Measurements from ENCODE around the gene ING4.

The ING4 gene

GRCh38 chr12:6685814-6686213 is 22.9 kb upstream of the ING4 start:
- no peak for DNase-seq

GRCh38 chr12:6684609-6685008 is 21.7 kb upstream of the ING4 start:
- peak; percentile 36 for DNase-seq

DNA sequence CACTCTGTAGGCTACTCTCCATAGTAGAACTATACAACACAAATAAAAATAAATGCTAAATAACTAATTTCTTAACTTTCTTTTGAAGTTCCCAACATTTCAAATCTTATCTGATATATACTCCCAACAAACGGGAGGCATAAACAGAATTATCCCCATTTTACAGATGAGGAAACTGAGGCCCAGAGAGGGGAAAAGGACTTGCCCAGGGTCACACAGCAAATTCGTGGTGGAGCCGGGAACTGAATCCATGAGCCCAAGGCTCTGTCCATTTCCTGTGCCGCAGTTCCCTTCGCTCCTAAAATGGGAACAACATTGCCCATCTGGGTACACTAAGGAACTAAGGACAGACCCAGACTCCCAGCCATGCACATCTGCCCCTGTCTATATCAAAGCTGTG is 14.0 kb upstream of the ING4 start:
- no peak for DNase-seq

- no peak for DNase-seq
Measured at GRCh38 chr12:6672143-6672542, 9.2 kb upstream of the ING4 start.

GRCh38 chr12:6667559-6668210 is 4.8 kb upstream of the ING4 start:
- no peak for DNase-seq

- DNase-seq, result no peak
Measured at GRCh38 chr12:6666211-6666610, 3.3 kb upstream of the ING4 start.

DNA sequence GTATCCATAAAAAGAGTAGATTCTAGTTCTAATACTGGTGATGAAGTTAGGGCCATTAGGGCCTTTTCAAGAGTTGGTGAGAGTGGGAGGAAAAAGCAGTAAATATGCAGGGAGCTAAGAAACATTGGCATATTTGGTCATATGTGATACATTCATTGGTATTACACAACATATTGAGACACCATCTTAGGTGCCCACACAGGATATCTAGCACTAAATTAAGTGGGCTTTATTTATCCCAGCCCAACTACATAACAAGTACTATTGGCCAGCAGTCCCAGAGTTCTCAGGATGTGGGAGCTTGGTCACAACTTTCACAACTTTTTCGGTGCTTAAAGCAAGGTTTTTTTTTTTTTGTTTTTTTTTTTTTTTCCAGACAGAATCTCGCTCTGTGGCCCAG is 2.0 kb upstream of the ING4 start:
- DNase-seq, result no peak

- no peak for DNase-seq
Measured at GRCh38 chr12:6662602-6662905, 365 bp downstream of the ING4 start.

DNA sequence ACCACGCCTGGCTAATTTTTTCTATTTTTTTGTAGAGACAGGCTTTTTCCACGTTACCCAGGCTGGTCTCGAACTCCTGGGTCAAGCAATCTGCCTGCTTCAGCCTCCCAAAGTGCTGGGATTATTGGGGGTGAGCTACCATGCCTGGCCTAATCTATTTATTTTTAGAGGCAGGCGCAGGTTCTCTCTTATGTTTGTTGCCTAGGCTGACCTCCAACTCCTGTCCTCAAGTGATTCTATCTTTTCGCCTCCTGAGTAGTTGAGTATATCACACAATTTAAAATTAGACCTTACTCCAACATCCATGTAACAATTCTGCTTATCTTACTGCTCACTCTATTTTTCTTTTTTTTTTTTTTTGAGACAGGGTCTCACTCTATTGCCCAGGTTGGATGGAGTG is 8.9 kb downstream of the ING4 start:
- no peak for DNase-seq

DNA sequence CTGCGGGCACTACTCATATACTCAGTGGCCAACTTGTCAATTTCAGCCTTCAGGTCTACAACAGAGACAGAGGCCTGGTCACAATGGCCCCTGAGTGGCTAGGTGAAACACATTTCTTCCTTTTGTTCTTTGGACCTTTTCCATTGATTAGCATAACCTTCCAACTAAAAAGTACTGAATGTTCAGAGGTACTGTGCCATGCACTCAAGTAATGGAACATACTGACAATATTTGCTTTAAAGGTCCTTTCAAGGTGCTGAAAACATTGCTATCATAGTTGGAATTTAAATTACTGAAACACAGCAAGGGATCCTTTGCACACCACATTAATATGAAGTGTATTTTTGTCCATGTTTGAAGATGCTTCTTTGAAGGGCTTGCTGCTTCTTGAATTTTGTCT is 9.6 kb downstream of the ING4 start:
- no peak for DNase-seq

GRCh38 chr12:6652391-6652790 is 10.5 kb downstream of the ING4 start:
- DNase-seq, result no peak

DNA sequence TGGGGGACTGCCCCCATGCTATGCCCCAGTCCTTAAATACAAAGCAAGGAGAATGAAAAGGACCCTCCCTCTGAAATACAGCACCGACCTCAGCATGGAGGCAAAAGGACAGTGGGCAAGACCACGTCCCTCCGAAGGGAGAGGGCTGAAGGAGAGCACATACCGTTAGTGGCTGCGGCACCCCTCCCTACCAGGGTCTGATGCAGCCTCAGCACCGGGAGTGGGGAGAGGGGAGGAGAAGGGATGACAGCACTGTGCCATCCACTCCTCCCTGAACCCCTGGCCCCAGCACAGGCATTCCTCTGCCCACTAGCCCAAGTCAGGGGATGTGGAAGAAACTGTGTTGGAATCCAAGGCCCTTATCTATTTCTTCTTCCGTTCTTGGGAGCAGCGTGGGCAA is 12.1 kb downstream of the ING4 start:
- DNase-seq, result no peak

DNA sequence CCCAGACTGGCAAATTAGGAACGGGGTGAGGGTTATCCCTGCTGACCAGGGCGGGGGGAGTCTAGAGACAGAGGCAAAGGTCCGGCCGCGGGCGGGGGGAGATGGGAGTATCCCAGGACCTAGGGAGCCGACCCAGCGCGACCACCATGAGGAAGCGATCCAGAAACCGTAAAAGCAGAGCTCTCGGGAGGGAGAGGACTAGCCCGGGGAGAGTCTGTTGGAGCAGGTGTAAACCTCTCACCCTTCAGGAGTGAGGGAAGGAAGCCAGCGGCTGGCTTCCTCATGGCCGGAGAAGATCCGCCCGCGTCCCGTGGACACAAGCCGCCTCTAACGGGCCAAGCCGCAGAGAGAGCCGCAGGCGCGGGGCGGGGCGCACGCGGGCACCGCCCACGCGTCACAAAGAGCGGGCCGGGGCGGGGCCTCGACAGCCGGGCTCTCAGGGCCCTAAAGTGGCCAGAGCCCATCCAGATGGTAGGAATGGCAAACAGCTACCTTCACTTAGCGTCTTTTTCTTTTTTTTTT is 15.8 kb downstream of the ING4 start, which contains the start of gene ACRBP:
Gene ACRBP (minus strand): TSS at position 350 of the 522 bp plus-strand sequence. CDS start 66 bp downstream, at position 284.
- peak; percentile 19 for DNase-seq

DNA sequence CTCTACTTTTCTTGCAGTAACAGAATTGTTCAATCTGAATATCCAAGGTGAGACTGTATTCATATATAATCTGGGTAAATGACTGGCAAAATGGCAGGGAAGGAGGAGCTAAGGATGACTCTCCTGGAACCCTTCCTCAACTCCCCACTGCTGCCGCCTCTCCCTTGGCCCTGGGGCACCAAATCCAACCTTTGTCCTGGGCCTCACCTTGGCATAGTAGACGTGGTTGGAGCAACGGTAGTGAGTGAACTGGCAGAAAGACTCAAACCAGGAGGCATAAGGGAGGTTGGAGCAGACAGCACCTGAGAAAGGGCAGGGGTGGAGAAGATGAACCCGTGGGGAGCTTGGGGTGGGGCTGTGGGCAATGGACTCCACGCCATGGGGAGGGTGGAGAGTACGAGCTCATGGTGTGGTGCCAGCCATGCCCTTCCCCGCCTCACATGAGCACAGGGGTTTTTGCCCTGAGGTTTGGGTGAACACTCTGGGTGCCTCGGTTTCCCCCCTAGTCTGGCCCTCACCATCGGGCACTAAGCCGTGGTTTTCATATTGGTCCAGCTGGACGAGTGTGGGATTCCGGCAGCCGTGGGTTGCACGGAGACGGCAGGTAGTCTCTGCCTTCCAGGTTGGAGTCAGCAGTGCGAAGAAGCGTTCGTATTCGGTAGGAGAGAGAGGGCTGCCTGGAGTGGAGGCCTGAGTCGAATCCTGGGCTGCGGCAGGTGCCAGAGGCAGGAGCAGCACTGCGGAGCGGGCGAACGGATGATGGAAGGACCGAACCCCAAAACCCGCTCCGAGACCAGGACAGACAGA is 16.4 kb downstream of the ING4 start:
- no peak for DNase-seq

- no peak for DNase-seq
Measured at GRCh38 chr12:6644903-6645302, 18.0 kb downstream of the ING4 start.

- DNase-seq, result no peak
Measured at GRCh38 chr12:6644257-6644596, 18.7 kb downstream of the ING4 start.

GRCh38 chr12:6643569-6644256 is 19.2 kb downstream of the ING4 start:
- no peak for DNase-seq

DNA sequence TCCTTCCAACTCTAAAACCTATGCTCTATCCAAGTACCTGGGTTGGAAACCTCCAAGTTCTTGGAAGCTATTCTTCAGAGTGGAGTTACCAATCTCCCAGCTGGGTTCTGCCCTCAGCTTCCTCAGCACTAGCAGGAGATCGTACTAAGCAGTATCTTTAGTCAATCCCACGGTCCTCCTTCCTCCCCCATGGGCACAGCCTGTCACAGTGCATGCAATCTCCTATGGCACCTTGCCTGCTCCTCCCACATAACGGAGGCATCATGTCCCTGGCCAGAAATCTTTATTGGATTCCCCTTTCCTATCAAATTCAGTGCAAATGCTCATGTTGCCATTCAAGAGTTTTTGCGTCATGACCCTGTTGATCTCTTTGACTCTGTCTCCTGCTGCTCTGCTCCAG is 21.8 kb downstream of the ING4 start:
- DNase-seq, result no peak

GRCh38 chr12:6640497-6640896 is 22.4 kb downstream of the ING4 start:
- DNase-seq, result no peak

DNA sequence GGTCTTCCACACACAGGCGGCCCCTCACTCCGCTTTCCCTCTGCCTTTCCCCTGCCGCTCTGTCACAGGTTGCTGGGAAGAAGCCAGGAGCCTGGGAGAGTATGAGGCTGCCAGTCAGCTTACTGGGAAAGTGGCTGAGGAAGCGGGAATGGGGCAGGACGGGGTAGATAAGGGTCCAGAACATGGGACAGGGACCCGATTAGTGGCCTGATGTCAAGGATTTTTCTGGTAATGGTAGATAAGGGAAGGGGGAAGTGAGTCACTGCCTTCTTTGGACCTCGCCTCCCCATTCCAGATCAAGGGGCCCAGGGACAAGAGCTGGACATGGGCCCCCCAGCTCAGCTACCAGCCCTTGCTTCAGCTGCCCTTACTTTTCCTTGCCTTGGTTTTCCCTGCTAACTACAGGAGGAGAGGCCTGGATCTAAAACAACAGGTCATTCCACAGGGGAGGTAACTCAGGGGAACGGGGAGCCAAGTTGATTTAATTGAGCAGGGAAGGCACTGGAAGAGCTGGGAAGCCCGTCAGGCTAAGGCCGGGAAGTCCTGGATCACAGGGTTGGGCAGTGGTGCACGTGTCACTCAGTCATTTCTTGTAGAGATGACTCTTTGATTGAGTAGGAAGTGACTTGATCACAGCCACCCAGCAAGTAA is 23.6 kb downstream of the ING4 start:
- no peak for DNase-seq

DNA sequence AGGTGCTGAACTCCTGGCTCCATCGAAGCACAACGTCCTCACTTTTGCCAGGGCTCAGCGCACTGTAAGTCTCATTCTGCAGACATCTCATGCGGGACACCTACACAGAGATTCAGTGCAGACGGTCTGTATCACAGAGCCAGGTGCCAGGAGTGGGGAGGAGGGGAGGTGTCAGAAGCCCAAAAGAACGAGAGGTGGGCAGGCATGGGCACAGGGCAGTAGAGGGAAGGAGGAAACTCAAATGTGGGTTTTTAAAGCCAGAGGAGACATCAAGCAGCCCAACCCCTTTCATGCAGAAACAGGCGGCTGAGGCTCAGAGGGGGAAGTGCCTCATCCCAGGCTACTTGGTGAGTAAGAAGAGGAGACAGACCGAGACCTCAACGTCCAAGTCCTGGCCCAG is 24.6 kb downstream of the ING4 start:
- DNase-seq, result no peak

- no peak for DNase-seq
Measured at GRCh38 chr12:6635856-6636531, 26.9 kb downstream of the ING4 start, which contains the start of gene LPAR5. TSS of gene LPAR5 (minus strand) at chr12:6635959. CDS start at chr12:6621248, 14,711 bp downstream.

GRCh38 chr12:6635375-6635855 is 27.5 kb downstream of the ING4 start:
- peak; percentile 50 for DNase-seq
